Right lung (tissue), 5 donors: Measurements from ENCODE around the gene TIMM44. TPM values are rescaled to one million over a fixed set of nuclear protein-coding genes. Genes with fewer than 3 reads are reported as not detected.
"Not testable (repeated sequence)": the region's sequence is repeated elsewhere in the genome, so short reads cannot be mapped to it uniquely, and the experiment has no call there.

ENCODE experiments used
- DNase-seq, 2 donors: peaks; one replicate each; pipeline ENCODE4 v3.0.0-alpha.2; 2013
- polyA plus RNA-seq, 5 donors: library from polyadenylated mRNA; unstranded; fragments of 120-200 nt; gene quantifications; one replicate each; pipeline versions ENCODE4 v1.2.1 to v1.2.3, GENCODE V29; 2013; ENCODE audit warnings: inconsistent platforms in 1 of 5, low replicate concordance in 1 of 5; ENCODE audit not compliant: insufficient read length in 5 of 5, insufficient read depth in 1 of 5

The TIMM44 gene
- polyA plus RNA-seq, 5 donors = 32.7 to 55.9 (median 43.7) TPM

DNA sequence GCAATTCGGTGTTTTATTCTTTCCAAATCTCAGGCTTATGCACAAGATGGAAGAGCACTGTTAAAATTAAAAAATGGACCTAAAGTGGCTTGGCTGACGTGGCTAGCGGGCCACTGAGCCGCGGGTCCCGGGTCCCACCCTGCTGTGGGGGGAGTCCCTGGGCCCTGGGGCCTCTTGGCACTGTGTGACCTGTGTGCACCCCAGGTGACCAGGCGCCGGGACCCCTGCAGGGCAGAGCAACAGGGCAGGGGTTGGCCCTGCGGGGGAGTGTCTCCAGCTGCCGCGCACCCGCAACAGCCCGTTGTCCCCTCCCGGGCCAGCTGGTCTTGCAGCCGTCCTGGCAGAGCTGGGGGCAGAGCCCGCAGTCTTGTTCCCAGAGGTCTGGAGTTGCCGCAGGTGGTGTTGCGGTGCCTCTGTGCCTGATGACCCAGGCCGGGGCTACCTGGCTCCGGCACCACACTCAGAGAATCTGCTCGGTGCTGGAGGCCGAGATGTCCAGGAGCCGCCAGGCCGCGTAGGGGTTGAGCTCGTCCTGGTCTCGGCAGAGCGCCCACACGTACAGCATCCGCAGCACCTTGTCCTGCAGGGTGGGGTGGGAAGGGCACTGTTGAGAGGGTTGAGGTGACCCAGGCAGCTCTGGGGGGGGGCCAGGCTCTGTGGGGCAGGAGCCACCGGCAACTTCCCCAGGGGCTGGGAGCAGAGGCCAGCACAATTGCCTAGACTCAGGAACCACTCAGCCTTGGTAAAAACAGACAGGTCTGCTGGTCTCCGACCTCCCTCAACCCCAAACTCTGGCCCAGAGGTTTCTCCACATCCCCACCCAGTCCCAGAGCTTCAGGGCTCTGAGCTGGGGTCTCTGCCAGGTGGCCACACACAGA, 16.5 kb downstream of the TIMM44 start:
- no peak for DNase-seq

DNA sequence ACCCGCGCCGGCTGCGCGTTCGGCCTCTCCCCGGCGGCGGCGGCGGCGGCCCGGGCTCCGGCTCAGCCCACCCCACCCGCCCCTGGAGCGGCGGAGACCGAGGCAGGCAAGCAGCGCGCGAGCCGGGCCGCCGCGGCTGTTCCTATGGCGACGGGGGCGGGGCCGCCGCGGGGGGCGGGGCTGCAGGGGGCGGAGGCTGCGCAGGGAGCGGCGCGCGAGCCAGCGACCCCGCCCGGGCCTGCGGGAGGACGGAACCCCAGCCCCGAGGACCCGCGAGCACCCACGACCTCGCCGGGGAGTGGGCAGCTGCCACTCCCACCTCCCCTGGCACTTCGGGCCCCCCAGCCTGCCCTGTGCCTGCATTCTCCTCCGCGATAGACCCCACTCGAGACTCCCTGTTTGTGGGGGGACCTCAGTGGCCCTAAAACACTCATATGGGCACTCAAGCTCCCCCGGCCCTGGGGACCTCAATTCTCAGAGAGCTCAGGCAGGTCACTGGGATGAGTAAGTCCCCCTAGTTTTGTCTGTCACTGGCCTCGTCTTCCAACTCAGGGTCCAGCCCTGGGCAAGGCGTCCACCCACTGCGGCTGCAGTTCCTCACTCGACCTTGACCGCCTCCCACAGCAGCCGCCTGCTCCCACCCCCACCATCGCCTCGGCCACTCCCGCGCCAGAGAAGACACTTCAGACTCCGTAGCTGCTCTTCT, 17.3 kb downstream of the TIMM44 start, which contains the start of gene CTXN1:
CTXN1 (minus strand) TSS at position 115 of the 706 bp plus-strand sequence. CDS start 597 bp downstream, outside the sequence.
- DNase-seq = no peak

DNA sequence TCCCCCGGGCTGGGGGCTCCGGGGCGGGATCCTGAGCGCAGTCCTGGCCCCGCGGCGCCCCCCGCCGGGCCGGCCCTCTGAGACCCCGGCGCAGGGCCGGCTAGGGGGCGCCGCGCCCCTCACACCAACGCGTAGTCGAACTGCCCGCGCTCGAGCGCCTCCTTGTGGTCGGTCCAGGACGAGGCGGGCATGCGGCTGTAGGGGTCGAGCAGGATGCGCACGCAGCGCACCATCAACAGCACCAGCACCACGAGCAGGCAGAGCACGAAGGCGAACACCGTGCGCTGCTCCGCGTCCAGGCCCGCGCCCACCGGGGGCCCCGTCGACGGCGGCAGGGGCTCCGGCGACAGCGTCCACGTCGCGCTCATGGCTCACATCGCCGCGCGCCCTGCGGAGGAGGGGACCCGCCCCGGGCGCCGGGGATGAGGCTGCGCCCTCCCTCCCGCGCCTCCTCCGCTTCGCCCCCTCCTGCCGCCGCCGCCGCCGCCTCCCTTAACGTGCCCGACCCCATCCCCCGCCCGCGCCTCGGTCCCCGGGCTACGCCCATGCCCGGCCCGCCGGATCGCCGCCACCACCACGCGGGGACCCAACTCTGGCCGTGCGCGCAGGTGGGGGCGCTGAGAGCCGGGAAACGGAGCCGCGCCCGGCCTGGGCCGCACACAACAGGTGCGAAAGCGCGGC, 18.2 kb downstream of the TIMM44 start:
- no peak for DNase-seq

GRCh38 chr19:7924651-7925170, 18.8 kb downstream of the TIMM44 start:
- no peak for DNase-seq

DNA sequence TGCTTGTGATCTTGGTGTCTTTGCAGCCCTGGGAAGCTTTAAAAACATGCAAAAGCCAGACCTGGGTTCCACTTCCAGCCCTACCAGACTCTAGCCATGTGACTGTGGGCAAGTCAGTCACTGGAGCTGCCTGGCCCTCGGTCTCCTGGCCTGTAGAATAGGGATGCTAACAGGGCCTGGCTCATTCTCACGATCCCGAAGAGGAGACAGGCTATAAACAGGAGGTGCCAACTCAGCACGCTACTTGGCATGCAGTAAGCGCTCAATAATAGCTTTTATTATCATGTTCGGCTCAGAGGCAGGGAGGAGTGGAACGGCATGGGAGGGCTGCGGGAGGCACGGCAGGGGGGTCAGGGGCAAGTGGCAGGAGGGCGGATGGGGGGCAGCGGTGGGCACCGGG, 19.2 kb downstream of the TIMM44 start:
- no peak for DNase-seq

DNA sequence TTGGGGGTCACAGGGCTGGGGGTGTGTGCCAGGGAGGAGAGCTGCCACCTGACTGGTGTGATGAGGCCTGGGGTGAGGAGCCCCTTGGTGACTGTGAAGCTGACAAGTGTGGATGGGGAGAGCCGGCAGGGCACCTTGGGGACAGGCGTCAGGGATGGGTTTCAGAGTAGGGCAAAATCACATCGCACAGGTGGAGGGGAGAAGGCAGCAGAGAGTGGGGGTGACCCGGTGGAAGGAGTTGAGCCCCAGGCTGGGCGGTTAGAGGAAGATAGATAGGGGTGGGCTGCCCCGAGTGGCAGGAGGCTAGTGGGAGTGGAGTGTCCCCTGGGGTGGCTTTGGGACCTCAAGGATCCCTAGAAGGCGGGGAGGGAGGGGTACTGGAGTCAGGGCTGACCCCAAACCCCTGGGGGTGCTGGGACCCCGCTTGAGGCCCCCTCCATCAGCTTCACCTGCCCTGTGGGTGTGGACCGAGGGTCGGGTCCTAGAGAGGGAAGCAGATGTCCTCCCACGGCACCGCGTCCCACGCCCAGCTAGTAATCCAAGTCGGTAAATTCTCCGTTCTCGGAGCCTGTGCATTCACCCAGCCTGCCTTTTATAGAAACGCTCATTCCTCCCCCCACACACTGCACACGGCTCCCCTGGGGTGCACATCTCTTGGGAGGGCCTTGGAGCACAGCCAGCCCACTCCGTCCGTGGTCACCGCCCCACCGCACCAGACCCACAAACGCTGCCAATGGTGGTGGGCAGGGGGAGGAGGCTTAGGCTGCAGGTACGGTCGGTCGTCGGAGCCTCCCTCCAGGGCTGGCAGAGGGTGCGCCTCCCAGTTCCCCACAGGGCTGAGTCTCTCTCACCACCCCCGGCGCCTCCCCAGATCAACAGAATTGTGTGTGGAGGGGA, 19.9 kb downstream of the TIMM44 start:
- DNase-seq = no peak

GRCh38 chr19:7922836-7923195, 20.6 kb downstream of the TIMM44 start:
- no peak for DNase-seq

DNA sequence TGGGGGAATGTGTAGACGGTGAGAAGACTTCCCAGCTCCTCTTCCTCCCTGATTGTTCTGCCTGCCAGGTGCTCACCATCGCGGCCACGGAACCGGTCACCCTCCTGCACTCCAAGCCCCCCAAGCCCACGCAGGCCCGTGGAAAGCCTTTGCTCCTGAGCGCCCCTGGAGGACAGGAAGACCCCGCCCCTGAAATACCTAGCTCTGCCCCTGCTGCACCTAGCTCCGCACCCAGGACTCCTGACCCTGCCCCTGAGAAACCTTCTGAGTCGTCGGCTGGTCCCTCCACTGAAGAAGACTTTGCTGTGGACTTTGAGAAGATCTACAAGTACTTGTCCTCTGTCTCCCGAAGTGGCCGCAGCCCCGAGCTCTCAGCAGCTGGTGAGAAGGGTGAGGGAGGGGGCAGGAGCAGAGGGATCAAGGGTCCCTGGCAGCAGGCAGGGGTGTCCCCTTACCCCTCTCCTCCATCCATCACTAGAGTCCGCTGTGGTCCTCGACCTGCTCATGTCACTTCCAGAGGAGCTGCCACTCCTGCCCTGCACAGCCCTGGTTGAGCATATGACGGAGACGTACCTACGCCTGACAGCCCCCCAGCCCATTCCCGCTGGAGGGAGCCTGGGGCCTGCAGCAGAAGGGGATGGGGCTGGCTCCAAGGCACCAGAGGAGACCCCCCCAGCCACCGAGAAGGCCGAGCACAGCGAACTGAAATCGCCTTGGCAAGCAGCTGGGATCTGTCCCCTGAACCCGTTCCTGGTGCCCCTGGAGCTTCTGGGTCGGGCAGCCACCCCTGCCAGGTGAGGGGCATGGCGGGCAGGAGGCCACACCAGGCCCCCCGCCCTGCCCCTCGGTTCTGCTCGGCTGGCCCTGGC, 21.3 kb downstream of the TIMM44 start:
- no peak for DNase-seq

GRCh38 chr19:7921302-7921966, 22.0 kb downstream of the TIMM44 start:
- no peak for DNase-seq

GRCh38 chr19:7920519-7921301, 22.8 kb downstream of the TIMM44 start:
- peak; percentile 93 to 94 for DNase-seq

DNA sequence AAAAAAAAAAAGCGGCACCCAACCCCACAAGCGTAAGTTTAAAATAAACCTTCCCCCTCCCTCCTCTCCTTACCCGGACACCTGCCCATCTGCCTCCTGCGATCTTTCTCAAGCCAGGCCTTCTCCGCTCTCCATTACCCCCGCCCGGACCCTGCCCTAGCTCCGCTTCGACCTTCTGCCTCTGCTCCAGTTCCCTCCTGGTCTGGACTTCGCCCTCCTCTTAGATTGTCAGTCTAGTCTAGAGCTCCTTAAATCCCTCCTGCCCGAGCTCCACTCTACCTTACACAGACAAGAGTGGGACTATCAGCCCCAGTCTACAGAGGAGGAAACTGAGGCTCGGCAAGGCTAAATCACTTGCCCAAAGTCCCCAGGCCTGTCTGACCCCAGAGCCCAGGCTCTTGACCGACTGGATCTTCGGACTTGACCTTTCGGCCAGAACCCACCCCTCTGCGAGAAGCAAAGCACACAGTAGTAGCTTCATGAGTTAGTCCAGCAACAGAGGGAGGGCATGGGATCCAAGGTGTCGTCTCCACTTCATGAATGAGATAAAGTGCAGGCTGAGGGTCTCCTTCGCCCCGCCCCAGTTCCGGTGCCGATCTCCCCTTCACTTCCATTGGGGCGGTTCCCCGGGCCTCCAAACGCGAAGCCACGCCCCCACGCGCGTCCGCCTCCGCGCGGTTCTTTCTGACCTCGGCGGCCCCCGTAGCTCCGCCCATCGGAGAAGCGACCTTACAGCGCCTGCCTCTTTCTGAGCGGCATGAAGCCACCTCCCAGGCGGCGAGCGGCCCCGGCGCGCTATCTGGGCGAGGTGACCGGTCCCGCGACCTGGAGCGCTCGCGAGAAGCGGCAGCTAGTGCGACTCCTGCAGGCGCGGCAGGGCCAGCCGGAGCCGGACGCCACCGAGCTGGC, 23.6 kb downstream of the TIMM44 start, which contains the start of gene SNAPC2:
SNAPC2 (plus strand) TSS at position 729 of the 909 bp plus-strand sequence; CDS start at position 758, 29 bp downstream.
- DNase-seq = peak; percentile 95 to 96

DNA sequence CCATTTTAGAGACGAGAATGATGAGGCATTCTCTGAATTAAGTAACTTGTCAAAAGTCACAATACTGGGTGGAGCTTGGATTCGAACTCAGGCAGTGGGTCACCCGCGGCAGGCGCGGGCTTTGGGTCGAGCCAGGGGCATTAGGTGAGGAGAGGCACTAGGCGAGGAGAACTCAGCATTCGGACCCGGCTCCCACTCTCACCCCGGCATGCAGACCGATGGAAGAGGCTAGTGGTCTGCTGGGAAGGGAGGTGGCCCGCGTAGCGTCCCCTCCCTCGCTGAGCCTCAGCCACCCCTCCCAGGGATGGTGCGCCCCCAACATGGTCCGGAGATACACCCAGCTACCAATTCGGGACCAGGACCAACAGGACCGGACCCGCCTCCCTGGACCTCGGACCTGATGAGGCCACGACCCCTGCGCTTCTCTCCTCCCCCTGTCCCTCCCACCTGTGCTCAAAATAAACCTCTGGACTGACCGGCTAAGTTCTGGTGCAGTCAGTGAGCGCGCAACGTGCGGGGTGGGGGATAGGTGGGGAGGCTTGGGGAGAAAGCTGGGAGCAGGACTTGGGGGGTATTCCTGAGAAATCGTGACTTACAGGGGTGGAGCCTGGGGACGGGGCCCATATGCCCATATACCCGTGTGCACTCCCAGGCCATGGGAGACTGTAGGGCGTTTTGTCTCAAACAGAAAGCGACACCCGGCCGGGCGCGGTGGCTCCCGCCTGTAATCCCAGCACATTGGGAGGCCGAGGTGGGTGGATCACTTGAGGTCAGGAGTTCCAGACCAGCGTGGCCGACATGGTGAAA, 24.6 kb downstream of the TIMM44 start:
- no peak for DNase-seq

DNA sequence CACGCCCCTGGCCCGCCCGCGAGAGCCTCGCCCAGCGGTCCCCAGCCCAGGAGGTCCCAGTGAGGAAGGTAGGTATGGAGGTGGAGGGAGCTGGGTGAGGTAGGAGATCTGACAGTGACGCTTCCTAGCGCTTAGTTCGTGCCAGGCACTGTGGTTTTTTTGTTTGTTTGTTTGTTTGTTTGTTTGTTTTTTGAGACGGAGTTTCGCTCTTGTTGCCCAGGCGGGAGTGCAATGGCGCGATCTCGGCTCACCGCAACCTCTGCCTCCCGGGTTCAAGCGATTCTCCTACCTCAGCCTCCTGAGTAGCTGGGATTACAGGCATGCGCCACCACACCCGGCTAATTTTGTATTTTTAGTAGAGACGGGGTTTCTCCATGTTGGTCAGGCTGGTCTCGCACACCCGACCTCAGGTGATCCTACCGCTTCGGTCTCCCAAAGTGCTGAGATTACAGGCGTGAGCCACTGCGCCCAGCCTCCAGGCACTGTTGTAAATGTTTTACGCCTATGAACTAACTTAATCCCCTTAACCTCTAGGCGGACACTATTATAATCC, 25.3 kb downstream of the TIMM44 start:
- not testable (repeated sequence) for DNase-seq

- DNase-seq = no peak
Observed at GRCh38 chr19:7917267-7918061, 26.0 kb downstream of the TIMM44 start.

DNA sequence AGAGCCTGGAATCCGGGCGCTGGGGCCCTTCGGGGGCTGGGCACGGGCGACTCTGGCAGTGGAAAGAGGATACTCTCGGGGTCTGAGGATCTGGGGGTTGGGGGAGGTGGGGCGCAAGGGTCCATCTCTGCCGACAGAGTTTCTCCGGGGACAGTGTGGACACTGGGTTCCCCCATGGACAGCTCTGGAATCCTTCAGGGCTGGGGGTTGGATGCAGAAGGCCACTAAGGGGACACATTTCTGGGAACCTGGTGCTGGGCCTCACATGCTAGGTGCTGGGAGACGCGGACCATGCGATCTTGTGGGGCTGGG, 26.6 kb downstream of the TIMM44 start:
- DNase-seq = no peak
